Upper lobe of right lung (tissue), 1 donor: ENCODE results near the gene FLRT1. TPM values are rescaled to one million over a fixed set of nuclear protein-coding genes. Genes with fewer than 3 reads are reported as not detected.

Experiments
- ATAC-seq: fragments of 200-7000 bp; cut with Tn5 transposase; one replicate; pipeline ENCODE4 v1.9.1; 2020; ENCODE audit warnings: mild to moderate bottlenecking, moderate library complexity
- DNase-seq: peaks from one replicate; pipeline ENCODE4 v3.0.0-alpha.2; 2020
- H3K27ac ChIP-seq: fragments of 200-600 bp; one replicate; pipeline ENCODE4 v1.8.0; 2022
- H3K27me3 ChIP-seq: fragments of 200-600 bp; one replicate; pipeline ENCODE4 v1.8.0; 2022; ENCODE audit warnings: mild to moderate bottlenecking
- H3K36me3 ChIP-seq: fragments of 200-600 bp; one replicate; pipeline ENCODE4 v1.8.0; 2022
- H3K4me1 ChIP-seq: fragments of 200-600 bp; one replicate; pipeline ENCODE4 v1.8.0; 2022
- H3K4me3 ChIP-seq: fragments of 200-600 bp; one replicate; pipeline ENCODE4 v1.8.0; 2022; ENCODE audit warnings: mild to moderate bottlenecking
- H3K9me3 ChIP-seq: fragments of 200-600 bp; one replicate; pipeline ENCODE4 v1.8.0; 2022
- intact Hi-C: fragments of 100-400 bp; cut with DNase I; formaldehyde crosslinking; loops from one replicate; pipeline ENCODE4 v1.11.0; 2022
- total RNA-seq: library from RNA; stranded (reverse); fragmentation: NEBNext Ultra II Directional; extraction: Animal tissue kit (Norgen Biotek cat#: 25700); gene quantifications from one replicate; pipeline ENCODE4 v1.2.1, GENCODE V29; 2021
- TF ChIP-seq, protein P1 (sequence below): fragments of 200-600 bp; IDR thresholded peaks from one replicate; pipeline ENCODE4 v1.8.0; 2022; ENCODE audit warnings: antibody characterized with exemption
- donor health status: DM: no; HTN: yes; CAD: no; lungs with severe emphysema.

FLRT1 gene
- total RNA-seq, 1 donor from 2014 or later, result not detected

DNA sequence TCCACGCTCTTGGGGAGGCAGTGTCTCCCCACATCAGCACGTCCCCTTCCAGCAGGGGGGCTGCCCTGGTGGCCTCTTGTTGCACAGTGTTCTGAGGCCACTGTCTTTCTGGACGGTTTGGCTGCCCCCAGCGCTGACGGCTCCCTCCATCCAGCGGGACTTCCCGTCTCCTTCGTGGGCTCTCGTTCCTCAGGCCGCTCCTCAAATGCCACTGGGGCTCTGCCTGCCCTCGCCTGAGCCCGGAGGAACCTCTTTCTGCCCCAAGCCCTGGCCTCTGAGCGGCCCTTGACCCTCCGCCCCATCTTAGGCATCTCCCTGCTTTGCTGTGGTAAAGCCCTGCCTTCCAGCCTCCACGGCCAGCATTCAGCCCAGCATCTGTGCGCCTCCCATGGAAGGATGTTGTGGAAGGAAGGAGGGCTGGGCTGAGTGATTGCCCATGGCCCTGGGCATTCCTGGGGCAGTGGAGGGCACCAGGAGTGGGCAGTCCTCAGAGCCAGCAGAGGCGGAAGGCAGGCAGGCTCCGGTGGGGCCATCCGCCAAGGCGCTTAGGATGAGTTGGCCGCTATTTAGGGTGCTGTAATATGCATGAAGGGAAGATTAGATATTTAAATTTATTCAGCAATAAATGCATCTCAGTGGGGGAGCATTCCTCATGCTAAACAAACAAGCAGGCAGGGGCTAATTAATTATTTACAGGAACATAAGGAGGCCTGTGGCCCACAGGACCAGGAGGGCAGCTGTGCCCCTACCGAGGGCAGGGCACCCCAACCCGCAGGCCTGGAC is 31.7 kb upstream of the FLRT1 start:
- intact Hi-C loops, result loop anchor here (5.0 kb wide), 1 partner anchor 143 kb away; no protein-coding TSS in a partner anchor
- DNase-seq (no peak), ATAC-seq (no peak)
- no peaks in the 10 kb centered on the region for H3K27me3 ChIP-seq
- no peaks in the 10 kb centered on the region for H3K9me3 ChIP-seq
- peaks cover 49% of the 10 kb centered on the region for H3K4me1 ChIP-seq
- TF ChIP-seq, protein P1, sequence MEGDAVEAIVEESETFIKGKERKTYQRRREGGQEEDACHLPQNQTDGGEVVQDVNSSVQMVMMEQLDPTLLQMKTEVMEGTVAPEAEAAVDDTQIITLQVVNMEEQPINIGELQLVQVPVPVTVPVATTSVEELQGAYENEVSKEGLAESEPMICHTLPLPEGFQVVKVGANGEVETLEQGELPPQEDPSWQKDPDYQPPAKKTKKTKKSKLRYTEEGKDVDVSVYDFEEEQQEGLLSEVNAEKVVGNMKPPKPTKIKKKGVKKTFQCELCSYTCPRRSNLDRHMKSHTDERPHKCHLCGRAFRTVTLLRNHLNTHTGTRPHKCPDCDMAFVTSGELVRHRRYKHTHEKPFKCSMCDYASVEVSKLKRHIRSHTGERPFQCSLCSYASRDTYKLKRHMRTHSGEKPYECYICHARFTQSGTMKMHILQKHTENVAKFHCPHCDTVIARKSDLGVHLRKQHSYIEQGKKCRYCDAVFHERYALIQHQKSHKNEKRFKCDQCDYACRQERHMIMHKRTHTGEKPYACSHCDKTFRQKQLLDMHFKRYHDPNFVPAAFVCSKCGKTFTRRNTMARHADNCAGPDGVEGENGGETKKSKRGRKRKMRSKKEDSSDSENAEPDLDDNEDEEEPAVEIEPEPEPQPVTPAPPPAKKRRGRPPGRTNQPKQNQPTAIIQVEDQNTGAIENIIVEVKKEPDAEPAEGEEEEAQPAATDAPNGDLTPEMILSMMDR, result no peak
- H3K36me3 ChIP-seq, result no peaks in the 10 kb centered on the region
- H3K4me3 ChIP-seq, result no peak overlapping the region
- no peak overlapping the region for H3K27ac ChIP-seq

DNA sequence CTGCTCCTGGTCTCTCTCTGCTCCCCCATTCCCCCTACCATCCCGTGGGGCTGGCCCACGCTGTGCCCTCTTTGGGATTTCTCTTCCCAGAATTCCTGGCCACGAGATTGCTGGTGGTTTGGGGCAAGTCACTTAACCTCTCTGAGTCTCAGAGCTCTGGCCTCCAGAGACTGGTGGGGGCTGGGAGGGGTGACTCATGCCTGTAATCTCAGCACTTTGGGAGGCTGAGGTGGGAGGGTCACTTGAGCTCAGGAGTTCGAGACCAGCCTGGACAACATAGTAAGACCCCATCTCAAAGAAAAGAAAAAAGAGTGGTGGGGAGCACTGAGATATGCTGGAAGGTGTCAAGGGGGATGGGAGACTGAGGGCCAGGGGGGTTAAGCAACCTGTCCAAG is 31.1 kb upstream of the FLRT1 start:
- no peak overlapping the region for H3K27ac ChIP-seq
- no peak for ATAC-seq
- no peaks in the 10 kb centered on the region for H3K36me3 ChIP-seq
- no peaks in the 10 kb centered on the region for H3K9me3 ChIP-seq
- intact Hi-C loops, result loop anchor here (5.0 kb wide), 1 partner anchor 143 kb away; no protein-coding TSS in a partner anchor
- DNase-seq, result no peak
- H3K4me1 ChIP-seq, result peaks cover 43% of the 10 kb centered on the region
- TF ChIP-seq, protein P1, result no peak
- H3K27me3 ChIP-seq, result no peaks in the 10 kb centered on the region
- H3K4me3 ChIP-seq, result no peak overlapping the region

DNA sequence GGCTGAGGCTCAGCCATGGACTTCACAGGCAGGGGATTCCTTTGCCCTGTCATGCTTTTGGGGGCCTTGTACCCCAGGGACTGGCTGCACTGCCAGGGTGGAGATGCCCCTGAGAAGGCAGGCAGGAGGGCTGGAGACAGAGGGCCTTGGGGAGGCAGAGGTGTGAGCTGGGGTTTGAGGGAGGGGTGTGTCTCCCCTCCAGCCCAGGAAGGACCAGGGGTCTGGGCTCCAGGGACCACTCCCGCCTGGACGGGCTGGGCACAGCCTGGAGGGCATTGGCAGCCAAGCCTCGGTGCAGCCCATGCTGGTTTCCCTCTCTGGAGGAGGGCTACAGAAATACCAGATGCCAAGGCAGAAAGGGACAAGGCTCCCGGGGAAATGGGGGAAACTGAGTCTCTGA is 30.0 kb upstream of the FLRT1 start:
- H3K27me3 ChIP-seq, result no peaks in the 10 kb centered on the region
- intact Hi-C loops, result no loop called here
- no peak overlapping the region for H3K27ac ChIP-seq
- DNase-seq (no peak), ATAC-seq (no peak)
- TF ChIP-seq, protein P1, result no peak
- H3K4me1 ChIP-seq, result peaks cover 33% of the 10 kb centered on the region
- no peak overlapping the region for H3K4me3 ChIP-seq
- no peaks in the 10 kb centered on the region for H3K36me3 ChIP-seq
- no peaks in the 10 kb centered on the region for H3K9me3 ChIP-seq

DNA sequence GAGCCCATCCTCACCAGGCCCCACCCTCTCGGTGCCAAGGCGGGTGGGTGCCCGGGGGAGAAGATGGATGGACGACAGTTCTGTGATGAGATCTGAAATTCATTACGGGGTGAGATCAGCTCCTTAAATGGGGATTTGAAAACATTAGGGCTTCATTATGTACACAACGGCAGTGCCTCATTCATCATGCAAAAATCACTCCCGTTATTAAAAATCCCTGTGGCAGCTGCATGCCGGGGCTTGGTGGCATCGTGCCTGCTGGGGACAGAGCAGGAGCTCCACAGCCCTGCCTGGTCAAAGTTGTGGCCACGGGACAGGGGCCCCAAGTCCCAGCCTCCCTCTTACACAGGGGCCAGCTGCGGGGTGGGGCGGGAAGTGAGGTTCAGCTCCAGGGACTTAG is 29.3 kb upstream of the FLRT1 start:
- H3K27me3 ChIP-seq, result no peaks in the 10 kb centered on the region
- H3K27ac ChIP-seq, result no peak overlapping the region
- no peaks in the 10 kb centered on the region for H3K9me3 ChIP-seq
- no peaks in the 10 kb centered on the region for H3K36me3 ChIP-seq
- TF ChIP-seq, protein P1, result no peak
- intact Hi-C loops, result no loop called here
- H3K4me1 ChIP-seq, result peaks cover 26% of the 10 kb centered on the region
- DNase-seq, result no peak
- no peak for ATAC-seq
- H3K4me3 ChIP-seq, result no peak overlapping the region

DNA sequence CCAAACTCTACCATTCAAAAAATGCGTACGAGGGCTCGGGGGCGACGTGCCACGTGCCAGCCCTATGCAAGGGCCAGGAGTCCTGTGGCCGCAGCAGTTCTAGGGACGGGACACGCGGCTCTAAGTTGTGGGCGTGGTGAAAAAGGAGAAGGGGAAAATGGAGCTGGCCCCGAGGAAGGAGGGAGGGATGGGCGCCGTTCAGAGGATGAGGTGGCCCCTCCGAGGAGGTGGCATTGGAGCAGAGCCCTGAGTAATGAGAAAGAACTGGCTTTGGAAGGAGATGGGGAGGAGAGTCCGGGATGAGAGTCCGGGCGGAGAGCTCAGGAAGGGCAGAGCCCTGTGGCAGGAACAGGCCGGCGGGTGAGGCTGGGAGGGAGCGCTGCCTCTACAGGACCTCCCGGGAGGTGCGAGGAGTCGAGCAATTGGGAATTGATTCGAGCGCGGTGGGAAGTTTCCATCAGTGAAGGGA is 28.5 kb upstream of the FLRT1 start:
- H3K36me3 ChIP-seq, result no peaks in the 10 kb centered on the region
- H3K27ac ChIP-seq, result peak overlapping the region; percentile 9
- H3K4me1 ChIP-seq, result peaks cover 18% of the 10 kb centered on the region
- intact Hi-C loops, result no loop called here
- no peaks in the 10 kb centered on the region for H3K27me3 ChIP-seq
- TF ChIP-seq, protein P1, result no peak
- peak overlapping the region; percentile 45 for H3K4me3 ChIP-seq
- H3K9me3 ChIP-seq, result no peaks in the 10 kb centered on the region
- no peak for DNase-seq
- ATAC-seq, result peak; percentile 61
